ENCODE measurements around the gene GSTM5.
"Not testable (repeated sequence)": the region's sequence is repeated elsewhere in the genome, so short reads cannot be mapped to it uniquely, and the experiment has no call there.

The GSTM5 gene

DNA sequence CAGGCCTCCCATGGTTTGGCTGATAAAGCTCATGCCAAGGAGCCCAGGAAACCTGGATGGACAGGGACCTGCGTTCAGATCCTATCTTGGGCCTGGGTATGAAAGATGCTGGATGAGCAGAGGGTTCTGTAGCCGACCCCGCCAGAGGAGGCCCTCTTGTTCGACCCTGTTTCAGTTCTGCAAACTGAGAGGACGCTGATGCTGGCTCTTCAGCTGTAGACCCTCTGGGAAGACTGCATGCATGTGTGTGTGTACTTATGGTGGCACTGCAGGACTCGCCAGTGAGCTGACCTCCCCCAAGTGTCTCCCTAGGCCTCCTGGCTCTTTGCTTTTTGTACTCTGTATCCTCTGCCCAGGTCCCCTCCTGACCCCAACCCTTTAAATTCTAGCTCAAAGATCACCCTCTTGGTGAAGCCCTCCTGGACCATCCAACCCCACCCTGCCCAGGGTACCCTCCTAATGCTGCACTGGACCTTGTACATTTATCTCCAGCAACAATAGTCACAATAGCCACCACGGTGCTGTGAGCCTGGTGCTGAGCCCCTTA is 50.1 kb downstream of the GSTM5 start:
- DNase-seq (ENCODE audit: low spot score): no peak

DNA sequence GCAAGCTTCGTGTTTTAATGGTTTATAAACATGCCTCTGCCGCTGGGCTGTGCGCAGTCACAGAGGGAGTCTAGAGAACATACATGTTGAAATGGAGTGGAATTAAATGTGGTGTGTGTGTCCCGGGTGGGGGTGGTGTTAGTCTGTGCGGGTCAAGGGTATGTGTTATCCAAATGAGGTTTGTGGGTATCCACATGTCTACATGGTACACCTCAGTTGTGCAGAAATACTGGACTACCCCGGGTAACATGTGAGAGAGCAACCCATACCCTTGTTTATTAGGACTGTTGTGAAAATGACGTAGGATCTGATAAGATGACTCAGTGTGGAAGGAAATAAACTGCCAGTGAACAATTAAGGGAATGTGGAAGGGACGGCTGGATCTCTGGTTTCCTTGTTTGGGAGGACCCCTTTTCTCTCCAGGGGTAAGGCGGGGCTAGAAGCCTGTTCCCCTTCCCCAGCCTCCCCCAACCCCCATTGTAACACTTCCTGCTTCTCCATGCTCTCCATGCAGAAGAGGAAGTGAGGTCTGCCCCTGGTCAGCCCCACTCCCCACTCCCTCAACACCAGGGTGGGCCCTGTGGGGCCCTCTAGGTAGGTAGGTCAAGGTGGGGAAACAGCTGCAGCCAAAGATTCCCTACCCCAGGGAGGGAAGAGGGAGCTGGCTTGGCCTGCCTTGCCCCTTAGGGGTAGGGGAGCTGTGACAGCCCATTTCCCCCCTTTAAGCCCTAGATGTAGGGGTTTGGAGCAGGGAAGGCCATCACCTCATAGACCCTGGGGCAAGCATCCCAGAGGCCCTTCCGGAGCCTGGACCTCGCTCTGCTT is 51.0 kb downstream of the GSTM5 start:
- no peak for DNase-seq (ENCODE audit: low spot score)

DNA sequence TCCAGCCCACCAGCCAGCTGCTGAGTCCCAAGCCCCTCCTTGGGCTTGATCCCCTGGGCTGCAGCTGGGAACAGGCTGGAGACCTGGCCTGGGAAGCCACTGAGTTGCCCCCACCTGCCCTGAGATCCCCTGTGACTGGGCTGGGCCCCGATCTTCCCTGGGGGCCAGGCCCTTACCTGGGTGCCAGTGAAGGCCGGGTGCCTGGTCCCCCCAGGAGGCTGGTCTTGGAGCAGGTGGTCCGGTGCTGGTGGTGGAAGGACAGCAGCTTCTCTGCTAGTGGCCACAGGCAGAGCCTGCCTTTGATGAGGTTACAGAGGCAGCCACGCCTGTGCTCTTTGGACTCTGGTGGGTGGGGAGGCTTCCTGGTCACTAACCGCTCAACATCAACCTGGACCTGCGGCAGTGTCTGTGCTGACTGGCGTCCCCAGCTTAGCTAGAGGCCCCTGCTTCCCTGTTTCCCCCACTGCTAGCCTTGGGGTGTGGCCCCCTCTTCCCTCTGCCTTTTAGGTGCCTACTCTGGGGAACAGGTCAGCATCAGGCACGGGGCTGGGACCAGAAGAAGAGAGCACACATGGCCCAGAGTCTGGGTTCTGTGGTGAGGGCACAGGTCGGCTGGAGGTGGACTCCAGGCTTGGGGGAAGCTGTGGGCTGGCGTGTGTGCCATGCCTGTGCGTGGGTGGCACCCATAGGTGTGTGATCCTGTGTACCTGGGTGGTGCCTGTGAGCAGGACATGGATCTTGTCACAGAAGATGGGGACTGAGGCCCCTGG is 51.8 kb downstream of the GSTM5 start, which contains the start of gene EPS8L3:
Gene EPS8L3, minus strand, starts transcription at position 278 of the 770 bp plus-strand sequence. CDS start 2,174 bp downstream, outside the sequence.
- DNase-seq (ENCODE audit: low spot score): no peak

- DNase-seq (ENCODE audit: low spot score): no peak
Observed at GRCh38 chr1:109764561-109765482, 52.8 kb downstream of the GSTM5 start.

DNA sequence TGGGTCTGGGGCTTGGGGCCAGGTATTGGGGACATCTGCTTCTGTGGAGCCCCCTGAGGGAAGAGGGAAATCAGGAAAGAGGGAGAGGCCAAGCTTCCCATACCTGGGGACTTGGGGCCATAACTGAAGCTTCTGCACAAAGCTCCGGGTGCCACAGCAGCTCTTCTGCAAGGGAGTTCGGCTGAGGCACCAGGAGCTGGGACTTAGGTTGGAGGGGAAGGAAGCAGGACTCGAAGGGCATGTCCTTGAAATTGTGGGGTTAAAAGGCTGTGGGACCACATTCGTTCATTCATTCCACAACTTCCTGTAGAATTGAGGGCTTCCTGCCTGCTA is 53.4 kb downstream of the GSTM5 start:
- DNase-seq (ENCODE audit: low spot score): no peak

- no peak for DNase-seq (ENCODE audit: low spot score)
Observed at GRCh38 chr1:109765896-109766615, 54.0 kb downstream of the GSTM5 start.

DNA sequence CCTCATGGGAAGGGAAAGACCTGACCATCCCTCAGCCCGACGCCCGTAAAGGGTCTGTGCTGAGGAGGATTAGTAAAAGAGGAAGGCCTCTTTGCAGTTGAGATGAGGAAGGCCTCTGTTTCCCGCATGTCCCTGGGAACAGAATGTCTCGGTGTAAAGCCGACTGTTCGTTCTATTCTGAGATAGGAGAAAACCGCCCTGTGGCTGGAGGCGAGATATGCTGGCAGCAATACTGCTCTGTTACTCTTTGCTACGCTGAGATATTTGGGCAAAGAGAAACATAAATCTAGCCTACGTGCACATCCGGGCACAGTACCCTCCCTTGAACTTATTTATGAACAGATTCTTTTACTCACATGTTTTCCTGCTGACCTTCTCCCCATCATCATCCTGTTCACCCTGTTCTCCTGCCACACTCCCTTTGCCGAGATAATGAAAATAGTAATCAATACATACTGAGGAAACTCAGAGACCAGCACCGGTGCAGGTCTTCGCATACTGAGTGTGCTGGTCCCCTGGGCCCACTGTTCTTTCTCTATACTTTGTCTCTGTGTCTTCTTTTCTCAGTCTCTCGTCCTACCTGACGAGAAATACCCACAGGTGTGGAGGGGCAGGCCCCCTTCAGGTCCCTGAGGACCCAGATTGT is 55.1 kb downstream of the GSTM5 start:
- DNase-seq (ENCODE audit: low spot score): not testable (repeated sequence)
